ENCODE measurements around the gene SBK1. TPM values are rescaled to one million over a fixed set of nuclear protein-coding genes. Genes with fewer than 3 reads are reported as not detected.

SBK1 gene
- total and polyA plus RNA-seq, 10 donors: 0.30 to 2.8 (median 1.7) TPM

DNA sequence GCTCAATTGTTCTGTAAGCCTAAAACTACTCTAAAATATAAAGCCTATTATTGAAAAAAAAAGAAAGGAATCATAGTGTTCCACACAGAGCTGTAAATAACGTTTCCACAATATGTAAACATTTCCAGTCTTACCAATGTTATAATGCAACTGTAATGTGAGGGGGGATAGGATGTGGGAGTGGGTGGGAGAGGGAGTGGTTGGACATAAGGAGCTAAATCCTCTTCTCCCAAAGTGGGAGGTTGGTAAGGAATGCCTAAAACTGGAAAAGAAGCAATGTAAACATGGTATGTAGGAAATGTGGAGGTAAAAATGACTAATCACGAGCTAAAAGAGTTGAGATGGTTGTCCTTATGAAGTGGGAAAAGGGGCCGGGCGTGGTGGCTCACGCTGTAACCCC lies 17.6 kb upstream of the SBK1 start:
- no peak overlapping the region for H3K27ac ChIP-seq
- no peaks in the 10 kb centered on the region for H3K36me3 ChIP-seq
- no peak overlapping the region for H3K4me3 ChIP-seq
- WGBS, 5 donors: 76 to 91% (median 85%) methylated on average over 5 of the region's 5 CpGs
- H3K9me3 ChIP-seq: peaks cover 0 to 8% (median 4%) of the 10 kb centered on the region in 8 donors
- DNase-seq: no peak
- TF ChIP-seq POLR2A (IDR thresholded peaks at IDR 0.05) (no peak), POLR2AphosphoS5 (IDR thresholded peaks at IDR 0.05) (no peak)
- TF ChIP-seq, protein P1, sequence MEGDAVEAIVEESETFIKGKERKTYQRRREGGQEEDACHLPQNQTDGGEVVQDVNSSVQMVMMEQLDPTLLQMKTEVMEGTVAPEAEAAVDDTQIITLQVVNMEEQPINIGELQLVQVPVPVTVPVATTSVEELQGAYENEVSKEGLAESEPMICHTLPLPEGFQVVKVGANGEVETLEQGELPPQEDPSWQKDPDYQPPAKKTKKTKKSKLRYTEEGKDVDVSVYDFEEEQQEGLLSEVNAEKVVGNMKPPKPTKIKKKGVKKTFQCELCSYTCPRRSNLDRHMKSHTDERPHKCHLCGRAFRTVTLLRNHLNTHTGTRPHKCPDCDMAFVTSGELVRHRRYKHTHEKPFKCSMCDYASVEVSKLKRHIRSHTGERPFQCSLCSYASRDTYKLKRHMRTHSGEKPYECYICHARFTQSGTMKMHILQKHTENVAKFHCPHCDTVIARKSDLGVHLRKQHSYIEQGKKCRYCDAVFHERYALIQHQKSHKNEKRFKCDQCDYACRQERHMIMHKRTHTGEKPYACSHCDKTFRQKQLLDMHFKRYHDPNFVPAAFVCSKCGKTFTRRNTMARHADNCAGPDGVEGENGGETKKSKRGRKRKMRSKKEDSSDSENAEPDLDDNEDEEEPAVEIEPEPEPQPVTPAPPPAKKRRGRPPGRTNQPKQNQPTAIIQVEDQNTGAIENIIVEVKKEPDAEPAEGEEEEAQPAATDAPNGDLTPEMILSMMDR (IDR thresholded peaks at IDR 0.05 in 8 of 11, conservative IDR thresholded peaks at IDR 0.05 in 3 of 11): no peak
- peaks cover 0 to 38% (median 0%) of the 10 kb centered on the region in 7 donors for H3K27me3 ChIP-seq (replicated peaks in 1 of 7)
- H3K4me1 ChIP-seq: peaks cover 3 to 15% (median 11%) of the 10 kb centered on the region in 6 donors
- intact Hi-C loops (cut with DNase I; ENCODE audit: low total_unique reads): no loop called here

DNA sequence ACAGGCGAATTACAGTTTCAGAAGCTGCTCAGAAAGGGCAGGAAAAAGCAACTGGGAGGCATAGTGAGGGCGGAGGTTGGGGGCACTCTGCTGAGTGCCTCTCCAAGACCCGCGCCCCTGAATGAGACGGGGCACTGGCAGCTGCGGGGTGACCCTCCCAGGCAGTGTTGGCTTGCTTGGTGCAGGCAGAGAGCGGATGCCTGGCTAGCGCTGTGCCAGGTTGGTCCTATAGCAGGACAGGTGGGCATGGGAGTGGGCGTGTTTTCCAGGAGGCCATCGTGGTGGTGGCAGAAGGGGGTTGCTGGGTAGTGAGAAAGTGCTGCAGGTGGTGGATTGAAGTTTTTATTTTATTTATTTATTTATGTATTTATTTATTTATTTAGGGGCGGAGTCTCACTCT lies 16.0 kb upstream of the SBK1 start:
- H3K4me1 ChIP-seq: peaks cover 3 to 15% (median 11%) of the 10 kb centered on the region in 6 donors
- H3K4me3 ChIP-seq: no peak overlapping the region
- peaks cover 0 to 38% (median 0%) of the 10 kb centered on the region in 7 donors for H3K27me3 ChIP-seq (replicated peaks in 1 of 7)
- intact Hi-C loops (cut with DNase I; ENCODE audit: low total_unique reads): no loop called here
- H3K27ac ChIP-seq: no peak overlapping the region
- no peak for TF ChIP-seq POLR2A (IDR thresholded peaks at IDR 0.05)
- no peak for TF ChIP-seq POLR2AphosphoS5 (IDR thresholded peaks at IDR 0.05)
- TF ChIP-seq, protein P1 (IDR thresholded peaks at IDR 0.05 in 8 of 11, conservative IDR thresholded peaks at IDR 0.05 in 3 of 11): no peak
- peaks cover 0 to 4% (median under 1%) of the 10 kb centered on the region in 8 donors for H3K9me3 ChIP-seq
- 80 to 85% (median 82%) methylated on average over 11 of the region's 11 CpGs for WGBS, 5 donors
- DNase-seq: no peak
- H3K36me3 ChIP-seq: no peaks in the 10 kb centered on the region

DNA sequence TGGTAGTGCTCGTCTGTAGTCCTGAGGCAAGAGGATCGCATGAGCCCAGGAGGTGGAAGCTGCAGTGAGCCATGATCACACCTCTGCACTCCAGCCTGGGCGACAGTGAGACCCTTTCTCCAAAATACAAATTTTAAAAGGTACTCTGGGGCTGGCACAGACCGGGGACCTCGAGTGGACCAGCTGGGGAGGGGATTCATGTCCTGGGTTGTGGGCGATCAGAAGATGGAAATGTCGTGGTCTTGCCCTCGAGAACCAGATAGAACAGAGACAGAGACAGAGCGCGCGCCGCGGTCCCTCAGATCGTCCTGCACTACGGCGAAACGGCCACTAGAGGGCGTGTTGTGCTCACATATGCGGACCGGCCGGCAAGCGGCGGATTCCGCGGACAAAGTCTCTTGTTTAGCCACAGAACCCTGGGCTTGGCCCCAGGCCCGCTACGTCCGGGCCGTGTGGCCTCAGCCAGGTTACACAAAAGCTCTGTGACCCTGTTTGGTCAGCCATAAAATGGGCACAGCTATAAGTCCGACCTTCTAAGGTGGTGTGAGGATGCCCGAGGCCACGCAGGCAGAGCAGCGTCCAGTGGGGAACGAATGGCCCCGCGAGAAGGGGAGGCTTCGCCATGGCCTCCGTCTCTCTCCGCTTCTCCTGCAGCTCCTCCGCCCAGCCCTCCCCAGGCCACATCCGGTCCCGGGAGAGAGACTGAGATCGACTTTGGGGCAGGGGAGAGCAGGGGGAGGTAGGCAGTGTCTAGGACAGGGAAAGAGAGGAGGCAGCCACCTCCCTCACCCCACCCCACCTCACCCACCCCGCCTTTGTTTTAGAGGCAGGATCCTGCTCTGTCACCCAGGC lies 14.6 kb upstream of the SBK1 start:
- TF ChIP-seq POLR2A (IDR thresholded peaks at IDR 0.05): no peak
- TF ChIP-seq, protein P1 (IDR thresholded peaks at IDR 0.05 in 8 of 11, conservative IDR thresholded peaks at IDR 0.05 in 3 of 11): peak; percentile 92 to 99 (median 97)
- TF ChIP-seq POLR2AphosphoS5 (IDR thresholded peaks at IDR 0.05): peak in 2 of 3 donors; percentile 63 to 64
- intact Hi-C loops (cut with DNase I; ENCODE audit: low total_unique reads): loop anchor here (2.0 kb wide), 1 partner anchor 39 kb away; no protein-coding TSS in a partner anchor
- DNase-seq: peak; percentile 97
- Histone ChIP-seq H3K4me1 (peaks cover 3 to 15% (median 11%) of the 10 kb centered on the region in 6 donors), H3K27me3 (replicated peaks in 1 of 7) (peaks cover 0 to 38% (median 0%) of the 10 kb centered on the region in 7 donors), H3K27ac (peak overlapping the region in 6 of 8 donors; percentile 0 to 63 (median 26)), H3K36me3 (no peaks in the 10 kb centered on the region), H3K4me3 (peak overlapping the region in 7 of 8 donors; percentile 18 to 67 (median 25)), H3K9me3 (no peaks in the 10 kb centered on the region)
- WGBS, 5 donors: 2 to 7% (median 3%) methylated on average over 26 to 44 of the region's 44 CpGs

DNA sequence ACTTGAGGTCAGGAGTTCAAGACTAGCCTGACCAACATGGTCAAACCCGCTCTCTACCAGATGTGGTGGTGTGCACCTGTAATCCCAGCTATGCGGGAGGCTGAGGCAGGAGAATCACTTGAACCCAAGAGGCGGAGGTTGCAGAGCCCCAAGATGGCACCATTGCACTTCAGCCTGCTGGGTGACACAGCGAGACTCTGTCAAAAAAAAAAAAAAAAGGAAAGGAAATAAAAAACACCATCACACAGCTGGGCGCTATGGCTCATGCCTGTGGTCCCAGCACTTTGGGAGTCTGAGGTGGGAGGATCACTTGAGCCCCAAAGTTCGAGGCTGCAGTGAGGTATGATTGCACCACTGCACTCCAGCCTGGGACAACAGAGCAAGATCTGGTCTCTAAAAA lies 13.3 kb upstream of the SBK1 start:
- DNase-seq: no peak
- peaks cover 3 to 15% (median 11%) of the 10 kb centered on the region in 6 donors for H3K4me1 ChIP-seq
- WGBS, 5 donors: 78 to 91% (median 83%) methylated on average over 6 of the region's 6 CpGs
- intact Hi-C loops (cut with DNase I; ENCODE audit: low total_unique reads): loop anchor here (2.0 kb wide), 1 partner anchor 38 kb away; no protein-coding TSS in a partner anchor
- peaks cover 0 to 32% (median 0%) of the 10 kb centered on the region in 7 donors for H3K27me3 ChIP-seq (replicated peaks in 1 of 7)
- no peaks in the 10 kb centered on the region for H3K9me3 ChIP-seq
- no peak overlapping the region for H3K4me3 ChIP-seq
- no peaks in the 10 kb centered on the region for H3K36me3 ChIP-seq
- H3K27ac ChIP-seq: no peak overlapping the region
- no peak for TF ChIP-seq POLR2AphosphoS5 (IDR thresholded peaks at IDR 0.05)
- TF ChIP-seq, protein P1 (IDR thresholded peaks at IDR 0.05 in 8 of 11, conservative IDR thresholded peaks at IDR 0.05 in 3 of 11): no peak
- TF ChIP-seq POLR2A (IDR thresholded peaks at IDR 0.05): no peak

All from spleen (tissue), 11 donors.